Psoas muscle (tissue), 8 donors: ENCODE results near the gene ACOT13. TPM values are rescaled to one million over a fixed set of nuclear protein-coding genes. Genes with fewer than 3 reads are reported as not detected.
"Not testable (repeated sequence)": the region's sequence is repeated elsewhere in the genome, so short reads cannot be mapped to it uniquely, and the experiment has no call there.

Source experiments
- ATAC-seq, 4 donors: fragments of 200-7000 bp; cut with Tn5 transposase; one replicate each; pipeline ENCODE4 v1.9.1; 2020; ENCODE audit warnings: moderate library complexity in 3 of 4, mild to moderate bottlenecking in 2 of 4
- DNase-seq, 2 donors: peaks; one replicate each; pipeline ENCODE4 v3.0.0-alpha.2; 2020
- H3K27ac ChIP-seq: fragments of 200-600 bp; one replicate; pipeline ENCODE4 v1.8.0; 2022
- H3K27me3 ChIP-seq, 3 donors: fragments of 200-600 bp in 1 of 3; one replicate each; pipeline versions ENCODE4 v1.6.1 to v1.8.0; 2013 to 2022; ENCODE audit warnings: low read length in 2 of 3, mild to moderate bottlenecking in 2 of 3, moderate library complexity in 1 of 3; ENCODE audit not compliant: insufficient read depth in 3 of 3
- H3K36me3 ChIP-seq, 2 donors: fragments of 200-600 bp in 1 of 2; one replicate each; pipeline versions ENCODE4 v1.6.1 to v1.8.0; 2013 to 2022; ENCODE audit warnings: low read depth in 1 of 2, mild to moderate bottlenecking in 1 of 2, moderate library complexity in 1 of 2; ENCODE audit not compliant: insufficient read depth in 1 of 2
- H3K4me1 ChIP-seq: fragments of 200-600 bp; one replicate; pipeline ENCODE4 v1.8.0; 2022
- H3K4me3 ChIP-seq: fragments of 200-600 bp; one replicate; pipeline ENCODE4 v1.8.0; 2022; ENCODE audit warnings: mild to moderate bottlenecking
- H3K9me3 ChIP-seq: fragments of 200-600 bp; one replicate; pipeline ENCODE4 v1.8.0; 2022
- WGBS, 3 donors: extraction: QIAGEN DNeasy Blood & Tissue Kit; methylation state at CpG; one replicate each; pipeline versions ENCODE4 v1.1.6 to v1.1.7; 2013; 5-methylcytosine and 5-hydroxymethylcytosine counted together
- intact Hi-C, 2 donors: fragments of 100-400 bp; cut with DNase I; formaldehyde crosslinking; loops; one replicate each; pipeline versions ENCODE4 v1.11.0 to v1.14.2; 2022
- polyA plus RNA-seq, 3 donors: library from polyadenylated mRNA; stranded (reverse); fragments of 200-250 nt; gene quantifications; one replicate each; pipeline ENCODE4 v1.2.3, GENCODE V29; 2013
- total RNA-seq, 4 donors: library from RNA; stranded (reverse); fragmentation: NEBNext Ultra II Directional in 2 of 4; extraction: Animal tissue kit (Norgen Biotek cat#: 25700) in 2 of 4; gene quantifications; one replicate each; pipeline versions ENCODE4 v1.2.1 to v1.2.4, GENCODE V29; 2021 to 2023
- TF ChIP-seq, protein P1 (sequence below): fragments of 200-600 bp; IDR thresholded peaks from one replicate; pipeline ENCODE4 v1.8.0; 2022; ENCODE audit warnings: antibody characterized with exemption
- donor health status: healthy with polysubstance abuse.
- donor health status: DM: no; HTN: no; CAD: no; lungs with moderate emphysema.
- donor health status: Bipolar disorder and iron deficiency.
- donor health status: healthy.
- donor health status: DM: yes; HTN: yes; CAD: no.
- donor health status: DM: no; HTN: no; CAD: no.
- donor health status: DM: no; HTN: no; CAD: no.
- donor health status: DM: yes; HTN: yes; CAD: no.

Gene ACOT13
- total and polyA plus RNA-seq, 7 donors: 25.2 to 50.7 (median 37.4) TPM

DNA sequence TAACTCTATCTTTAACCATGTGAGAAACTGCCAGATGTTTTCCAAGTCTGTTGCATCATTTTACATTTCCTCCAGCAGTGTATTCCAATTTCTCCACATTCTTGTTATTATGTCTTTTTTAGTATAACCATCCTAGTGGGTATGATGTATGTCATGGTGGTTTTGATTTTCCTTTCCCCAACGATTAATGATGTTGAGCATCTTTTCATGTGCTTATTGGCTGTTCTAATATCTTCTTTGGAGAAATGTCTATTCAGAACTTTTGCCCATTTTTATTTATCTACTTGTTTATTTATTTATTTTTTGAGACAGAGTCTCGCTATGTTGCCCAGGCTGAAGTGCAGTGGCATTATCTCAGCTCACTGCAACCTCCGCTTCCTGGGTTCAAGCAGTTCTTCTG, 56.4 kb downstream of the ACOT13 start:
- no peaks in the 10 kb centered on the region for H3K36me3 ChIP-seq
- 91 to 93% (median 91%) methylated on average over 3 of the region's 3 CpGs for WGBS, 3 donors
- no peak for ATAC-seq

DNA sequence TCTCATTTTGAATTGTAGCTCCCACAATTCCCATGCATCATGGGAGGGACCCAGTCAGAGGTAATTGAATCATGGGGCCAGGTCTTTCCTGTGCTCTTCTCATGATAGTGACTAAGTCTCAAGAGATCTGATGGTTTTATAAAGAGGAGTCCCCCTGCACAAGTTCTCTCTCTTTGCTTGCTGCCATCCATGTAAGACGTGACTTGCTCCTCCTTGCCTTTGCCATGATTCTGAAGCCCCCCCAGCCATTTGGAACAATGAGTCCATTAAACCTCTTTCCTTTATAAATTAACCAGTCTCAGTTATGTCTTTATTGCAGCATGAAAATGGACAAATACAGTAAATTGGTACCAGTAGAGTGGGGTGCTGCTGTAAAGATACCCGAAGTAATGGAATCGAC, 63.8 kb downstream of the ACOT13 start:
- intact Hi-C loops, H3K9me3 ChIP-seq, H3K4me3 ChIP-seq, H3K27ac ChIP-seq, H3K27me3 ChIP-seq, ATAC-seq, H3K4me1 ChIP-seq, H3K36me3 ChIP-seq, DNase-seq: not testable (repeated sequence)
- 76 to 92% (median 89%) methylated on average over 3 of the region's 3 CpGs for WGBS, 3 donors

More for the DNA sequence above, 56.4 kb downstream of the ACOT13 start:
- intact Hi-C loops: loop anchor here (5.0 kb wide), 3 partner anchors 49 to 56 kb away; partner anchors contain the start of genes ACOT13 (in 1 of the 2), GMNN (in 1 of the 2) and TDP2 (in 1 of the 2)
- Histone ChIP-seq H3K9me3 (no peaks in the 10 kb centered on the region), H3K27ac (no peak overlapping the region), H3K27me3 (no peaks in the 10 kb centered on the region), H3K4me1 (no peaks in the 10 kb centered on the region), H3K4me3 (no peak overlapping the region)
- TF ChIP-seq, protein P1, sequence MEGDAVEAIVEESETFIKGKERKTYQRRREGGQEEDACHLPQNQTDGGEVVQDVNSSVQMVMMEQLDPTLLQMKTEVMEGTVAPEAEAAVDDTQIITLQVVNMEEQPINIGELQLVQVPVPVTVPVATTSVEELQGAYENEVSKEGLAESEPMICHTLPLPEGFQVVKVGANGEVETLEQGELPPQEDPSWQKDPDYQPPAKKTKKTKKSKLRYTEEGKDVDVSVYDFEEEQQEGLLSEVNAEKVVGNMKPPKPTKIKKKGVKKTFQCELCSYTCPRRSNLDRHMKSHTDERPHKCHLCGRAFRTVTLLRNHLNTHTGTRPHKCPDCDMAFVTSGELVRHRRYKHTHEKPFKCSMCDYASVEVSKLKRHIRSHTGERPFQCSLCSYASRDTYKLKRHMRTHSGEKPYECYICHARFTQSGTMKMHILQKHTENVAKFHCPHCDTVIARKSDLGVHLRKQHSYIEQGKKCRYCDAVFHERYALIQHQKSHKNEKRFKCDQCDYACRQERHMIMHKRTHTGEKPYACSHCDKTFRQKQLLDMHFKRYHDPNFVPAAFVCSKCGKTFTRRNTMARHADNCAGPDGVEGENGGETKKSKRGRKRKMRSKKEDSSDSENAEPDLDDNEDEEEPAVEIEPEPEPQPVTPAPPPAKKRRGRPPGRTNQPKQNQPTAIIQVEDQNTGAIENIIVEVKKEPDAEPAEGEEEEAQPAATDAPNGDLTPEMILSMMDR: no peak
- DNase-seq: no peak

DNA sequence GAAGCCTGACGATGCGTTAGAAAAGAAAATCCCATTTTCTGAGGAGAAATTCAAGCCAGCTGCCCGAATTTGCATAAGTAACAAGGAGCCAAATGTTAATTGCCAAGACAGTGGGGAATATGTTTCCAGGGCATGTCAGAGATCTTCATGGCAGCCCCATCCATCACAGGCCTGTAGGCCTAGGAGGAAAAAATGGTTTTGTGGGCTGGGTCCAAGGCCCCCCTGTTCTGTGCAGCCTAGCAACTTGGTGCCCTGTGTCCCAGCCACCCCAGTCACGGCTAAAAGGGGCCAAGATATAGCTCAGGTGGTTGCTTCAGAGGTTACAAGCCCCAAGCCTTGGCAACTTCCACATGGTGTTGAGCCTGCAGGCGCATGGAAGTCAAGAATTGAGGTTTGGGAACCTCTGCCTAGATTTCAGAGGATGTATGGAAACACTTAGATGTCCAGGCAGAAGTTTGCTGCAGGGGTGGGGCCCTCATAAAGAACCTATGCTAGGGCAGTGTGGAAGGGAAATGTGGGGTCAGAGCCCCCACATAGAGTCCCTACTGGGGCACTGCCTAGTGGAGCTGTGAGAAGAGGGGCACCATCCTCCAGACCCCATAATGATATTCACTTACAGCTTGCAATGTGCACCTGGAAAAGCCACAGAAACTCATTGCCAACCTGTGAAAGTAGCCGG, 64.7 kb downstream of the ACOT13 start:
- 79 to 86% (median 83%) methylated on average over 6 of the region's 6 CpGs for WGBS, 3 donors
- DNase-seq, H3K27me3 ChIP-seq, H3K9me3 ChIP-seq, H3K4me3 ChIP-seq, H3K4me1 ChIP-seq, H3K27ac ChIP-seq, ATAC-seq, intact Hi-C loops, H3K36me3 ChIP-seq: not testable (repeated sequence)

GRCh38 chr6:24734166-24734565, 67.3 kb downstream of the ACOT13 start:
- H3K4me3 ChIP-seq: no peak overlapping the region
- ATAC-seq (no peak), DNase-seq (no peak)
- intact Hi-C loops: no loop called here
- no peaks in the 10 kb centered on the region for H3K9me3 ChIP-seq
- 85 to 95% (median 94%) methylated on average over 1 of the region's 1 CpG for WGBS, 3 donors
- no peaks in the 10 kb centered on the region for H3K4me1 ChIP-seq
- TF ChIP-seq, protein P1: no peak
- H3K36me3 ChIP-seq: no peaks in the 10 kb centered on the region
- H3K27ac ChIP-seq: no peak overlapping the region
- H3K27me3 ChIP-seq: no peaks in the 10 kb centered on the region

GRCh38 chr6:24734710-24735109, 67.8 kb downstream of the ACOT13 start:
- 84 to 90% (median 90%) methylated on average over 4 of the region's 4 CpGs for WGBS, 3 donors
- ATAC-seq, H3K4me1 ChIP-seq, H3K27me3 ChIP-seq, H3K9me3 ChIP-seq, intact Hi-C loops, H3K4me3 ChIP-seq, DNase-seq, H3K27ac ChIP-seq, H3K36me3 ChIP-seq: not testable (repeated sequence)

- 68 to 79% (median 72%) methylated on average over 3 of the region's 3 CpGs for WGBS, 3 donors
- TF ChIP-seq, protein P1: no peak
- Histone ChIP-seq H3K27ac (no peak overlapping the region), H3K27me3 (no peaks in the 10 kb centered on the region), H3K4me3 (no peak overlapping the region), H3K9me3 (no peaks in the 10 kb centered on the region), H3K4me1 (peaks cover 7% of the 10 kb centered on the region), H3K36me3 (no peaks in the 10 kb centered on the region)
- DNase-seq: no peak
- intact Hi-C loops: no loop called here
- ATAC-seq: no peak
These were observed 71.9 kb downstream of the ACOT13 start for GRCh38 chr6:24738741-24739140.
